AG04450 (cell line): ENCODE results near the gene SCNN1A. TPM values are rescaled to one million over a fixed set of nuclear protein-coding genes. Genes with fewer than 3 reads are reported as not detected.

Experiments used
- CTCF ChIA-PET: fragments of 300-600, 350-600 bp; formaldehyde crosslinking; extraction: SDS; loops from one replicate; lab custom pipeline; 2022; ENCODE audit warnings: antibody characterized with exemption, inconsistent platforms; lab: Charles Lee
- POLR2A ChIA-PET: fragments of 350-600 bp; formaldehyde crosslinking; extraction: SDS; loops from one replicate; lab custom pipeline; 2021; ENCODE audit warnings: antibody characterized with exemption, inconsistent platforms; lab: Yijun Ruan, JAX
- DNase-seq: peaks from one replicate; pipeline ENCODE4 v3.0.0-alpha.2; 2011; ENCODE audit warnings: low read depth, low spot score
- H3K27ac ChIP-seq: one replicate; pipeline ENCODE4 v1.5.1; 2012; ENCODE audit warnings: low read depth, low read length, control low read depth
- H3K27me3 ChIP-seq: one replicate; pipeline ENCODE4 v1.6.0; 2012; ENCODE audit warnings: low read length; ENCODE audit not compliant: control insufficient read depth, insufficient read depth
- H3K4me3 ChIP-seq: 2 replicates; pipeline ENCODE4 v1.5.1; 2011; ENCODE audit warnings: mild to moderate bottlenecking, low read depth, low read length, control low read depth
- H3K9me3 ChIP-seq: 2 replicates; pipeline ENCODE4 v1.5.1; 2012; ENCODE audit warnings: low read length; ENCODE audit not compliant: control insufficient read depth, insufficient read depth
- polyA plus RNA-seq: library from polyadenylated mRNA; depleted of rRNA; stranded (reverse); fragments of >200 nt; gene quantifications from 2 replicates; pipeline ENCODE4 v1.2.3, GENCODE V29; 2011
- TF ChIP-seq, protein P1 (sequence below): IDR thresholded peaks from 2 replicates; pipeline ENCODE4 v1.5.1; 2011; ENCODE audit warnings: low read depth, low read length, control low read depth, inconsistent platforms

Gene SCNN1A
- polyA plus RNA-seq, 1 experiment = 0.26 TPM

DNA sequence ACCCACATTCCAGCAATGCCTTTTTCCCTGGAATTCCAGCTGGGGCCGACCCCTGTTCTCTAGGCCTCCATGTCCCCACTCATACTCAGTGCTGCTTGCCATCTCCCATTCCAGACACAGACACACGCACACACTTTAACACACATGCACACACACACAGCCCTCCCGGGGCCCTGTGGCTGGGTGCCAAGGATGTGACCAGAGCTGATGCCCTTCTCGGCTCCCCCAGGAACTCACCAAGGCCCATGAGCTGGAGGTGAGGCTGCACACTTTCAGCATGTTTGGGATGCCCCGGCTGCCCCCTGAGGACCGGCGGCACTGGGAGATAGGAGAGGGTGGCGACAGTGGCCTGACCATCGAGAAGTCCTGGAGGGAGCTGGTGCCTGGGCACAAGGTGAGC, 60.6 kb downstream of the SCNN1A start:
- CTCF ChIA-PET = interaction anchor here (0.6 to 1.1 kb wide), 2 partner anchors 225 to 326 kb away, joined by 3 to 5 read pairs; no protein-coding TSS in a partner anchor
- TF ChIP-seq, protein P1, sequence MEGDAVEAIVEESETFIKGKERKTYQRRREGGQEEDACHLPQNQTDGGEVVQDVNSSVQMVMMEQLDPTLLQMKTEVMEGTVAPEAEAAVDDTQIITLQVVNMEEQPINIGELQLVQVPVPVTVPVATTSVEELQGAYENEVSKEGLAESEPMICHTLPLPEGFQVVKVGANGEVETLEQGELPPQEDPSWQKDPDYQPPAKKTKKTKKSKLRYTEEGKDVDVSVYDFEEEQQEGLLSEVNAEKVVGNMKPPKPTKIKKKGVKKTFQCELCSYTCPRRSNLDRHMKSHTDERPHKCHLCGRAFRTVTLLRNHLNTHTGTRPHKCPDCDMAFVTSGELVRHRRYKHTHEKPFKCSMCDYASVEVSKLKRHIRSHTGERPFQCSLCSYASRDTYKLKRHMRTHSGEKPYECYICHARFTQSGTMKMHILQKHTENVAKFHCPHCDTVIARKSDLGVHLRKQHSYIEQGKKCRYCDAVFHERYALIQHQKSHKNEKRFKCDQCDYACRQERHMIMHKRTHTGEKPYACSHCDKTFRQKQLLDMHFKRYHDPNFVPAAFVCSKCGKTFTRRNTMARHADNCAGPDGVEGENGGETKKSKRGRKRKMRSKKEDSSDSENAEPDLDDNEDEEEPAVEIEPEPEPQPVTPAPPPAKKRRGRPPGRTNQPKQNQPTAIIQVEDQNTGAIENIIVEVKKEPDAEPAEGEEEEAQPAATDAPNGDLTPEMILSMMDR = no peak
- POLR2A ChIA-PET = no interaction called here

DNA sequence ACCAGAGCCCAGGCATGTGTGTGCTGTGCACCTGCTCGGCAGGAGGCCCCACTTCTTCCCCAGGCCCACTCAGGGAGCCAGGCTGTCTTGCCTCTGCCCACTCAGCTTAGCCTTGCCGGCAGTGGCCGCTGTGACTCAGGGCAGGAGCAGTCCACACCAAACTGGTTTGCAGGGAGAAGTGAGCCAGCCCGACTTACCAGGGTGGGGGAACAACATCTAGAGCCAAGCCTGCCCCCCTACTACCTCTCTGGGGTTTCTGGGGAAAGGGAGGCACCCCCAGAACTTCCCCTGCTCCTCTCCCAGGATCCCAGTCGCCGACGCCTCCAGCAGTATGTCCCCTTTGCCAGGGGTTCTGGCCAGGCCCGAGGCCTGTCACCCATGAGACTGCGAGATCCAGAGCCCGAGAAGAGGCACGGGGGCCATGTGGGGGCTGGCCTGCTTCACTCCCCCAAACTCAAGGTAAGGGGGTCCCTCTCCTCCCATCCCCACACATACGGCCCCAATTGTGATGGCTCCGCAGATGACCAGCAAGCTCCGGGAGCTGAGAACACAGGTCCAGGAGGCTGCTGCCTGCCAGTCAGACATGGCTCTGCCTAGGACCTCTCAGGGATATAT, 61.9 kb downstream of the SCNN1A start:
- POLR2A ChIA-PET = interaction anchor here (0.7 kb wide), 1 partner anchor 131 kb away, joined by 3 read pairs; no protein-coding TSS in a partner anchor

More for the DNA sequence above, 60.6 kb downstream of the SCNN1A start:
- peaks cover 6% of the 10 kb centered on the region for H3K27me3 ChIP-seq
- no peak overlapping the region for H3K4me3 ChIP-seq
- H3K27ac ChIP-seq = no peak overlapping the region
- no peaks in the 10 kb centered on the region; the same call in 1 of the 2 replicates for H3K9me3 ChIP-seq
- DNase-seq = no peak

DNA sequence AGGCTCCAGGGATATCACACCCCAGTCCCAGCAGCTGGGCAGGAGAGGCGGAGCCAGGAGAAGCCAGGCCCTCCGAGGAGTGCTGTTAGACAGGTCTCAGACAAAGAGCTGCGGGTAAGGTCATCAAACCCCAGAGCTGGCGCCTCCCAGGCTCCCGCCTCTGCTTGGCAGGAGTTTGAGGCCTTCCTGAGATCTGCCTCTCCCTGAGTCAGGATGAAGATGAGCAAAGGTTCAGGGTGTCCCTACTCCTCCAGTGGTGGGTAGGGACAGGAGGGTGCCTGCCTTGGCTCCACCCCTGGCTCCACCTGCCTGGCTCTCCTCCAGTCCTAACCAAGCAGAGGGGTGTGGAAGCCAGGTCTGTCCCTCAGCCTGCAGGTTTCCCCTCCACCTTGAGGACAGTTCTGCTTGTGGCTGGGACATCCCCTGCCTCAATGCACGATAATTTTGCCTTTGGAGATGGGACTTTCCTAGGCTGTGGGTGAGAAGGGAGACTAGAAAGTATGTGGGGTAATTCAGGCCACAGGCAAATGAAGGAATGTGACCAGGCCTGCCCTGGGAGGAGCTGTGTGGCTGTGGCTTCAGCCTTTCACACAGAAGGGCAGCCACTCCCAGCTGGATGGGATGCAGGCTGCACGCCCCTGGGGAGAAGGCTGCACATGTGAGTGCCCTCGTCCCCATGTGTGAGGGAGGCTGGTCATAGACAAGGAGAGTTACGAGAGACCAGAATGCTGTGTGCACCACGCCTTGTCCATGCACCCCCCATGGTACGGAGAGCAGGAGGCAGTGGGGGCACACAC, 62.6 kb downstream of the SCNN1A start:
- DNase-seq = no peak
- ChIA-PET CTCF (interaction anchor here (1.1 kb wide), 1 partner anchor 324 kb away, joined by 3 read pairs; no protein-coding TSS in a partner anchor), POLR2A (interaction anchor here (0.7 kb wide), 1 partner anchor 131 kb away, joined by 3 read pairs; no protein-coding TSS in a partner anchor)
- no peak overlapping the region for H3K4me3 ChIP-seq
- TF ChIP-seq, protein P1 = no peak
- no peak overlapping the region for H3K27ac ChIP-seq
- no peaks in the 10 kb centered on the region; the same call in 1 of the 2 replicates for H3K9me3 ChIP-seq
- peaks cover 9% of the 10 kb centered on the region for H3K27me3 ChIP-seq

More for the DNA sequence above, 61.9 kb downstream of the SCNN1A start:
- no peaks in the 10 kb centered on the region; the same call in 1 of the 2 replicates for H3K9me3 ChIP-seq
- no peak for DNase-seq
- TF ChIP-seq, protein P1 = no peak
- peaks cover 9% of the 10 kb centered on the region for H3K27me3 ChIP-seq
- no peak overlapping the region for H3K27ac ChIP-seq
- CTCF ChIA-PET = interaction anchor here (0.7 to 1.1 kb wide), 2 partner anchors 325 kb away, joined by 3 to 4 read pairs; no protein-coding TSS in a partner anchor
- H3K4me3 ChIP-seq = no peak overlapping the region

DNA sequence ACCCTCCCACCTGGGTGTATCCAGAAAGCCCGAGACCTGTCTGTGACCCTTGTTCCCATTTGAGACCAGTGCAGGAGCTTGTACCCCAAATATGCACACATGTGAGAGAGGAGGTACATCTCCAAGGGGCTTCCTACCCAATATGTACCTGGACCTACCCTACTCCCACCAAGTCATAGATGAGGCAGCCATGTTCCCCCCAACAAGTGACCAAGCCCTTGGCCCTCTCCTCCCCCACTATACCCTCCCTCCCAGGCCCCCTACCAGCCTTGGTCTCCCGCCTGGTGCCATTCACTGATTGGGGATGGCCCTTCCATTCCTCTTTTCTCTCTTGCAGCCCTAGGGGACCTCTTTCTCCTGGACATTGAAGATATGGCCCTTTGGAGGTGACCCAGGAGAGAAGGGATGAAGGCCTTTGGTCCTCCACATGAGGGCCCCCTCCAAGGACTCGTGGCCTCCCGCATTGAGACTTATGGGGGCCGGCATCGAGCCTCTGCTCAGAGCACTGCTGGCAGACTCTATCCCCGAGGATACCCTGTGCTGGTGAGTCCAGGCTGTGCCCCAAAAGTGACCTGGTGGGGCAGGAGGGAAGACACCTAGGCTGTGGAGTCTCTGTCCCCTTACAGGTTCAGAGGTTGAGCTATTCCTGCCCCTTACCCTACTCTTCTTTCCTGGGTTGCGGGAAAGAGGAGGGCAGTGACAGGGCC, 63.4 kb downstream of the SCNN1A start:
- Histone ChIP-seq H3K4me3 (no peak overlapping the region), H3K27me3 (peaks cover 9% of the 10 kb centered on the region), H3K9me3 (no peaks in the 10 kb centered on the region; the same call in 1 of the 2 replicates), H3K27ac (no peak overlapping the region)
- TF ChIP-seq, protein P1 = no peak
- CTCF ChIA-PET = no interaction called here
- POLR2A ChIA-PET = no interaction called here
- DNase-seq = no peak
